Neural progenitor cell (in vitro differentiated cells): ENCODE data around the gene TMEM139. TPM values are rescaled to one million over a fixed set of nuclear protein-coding genes. Genes with fewer than 3 reads are reported as not detected.

Source experiments
- DNase-seq: peaks from one replicate; pipeline ENCODE4 v3.0.0-alpha.2; 2016; ENCODE audit warnings: low spot score
- H2AFZ ChIP-seq: fragments of 200-600 bp; sonication (generic); replicated peaks from 2 replicates; pipeline ENCODE4 v1.6.1; 2016; ENCODE audit warnings: antibody characterized with exemption
- H3F3A ChIP-seq: fragments of 200-600 bp; sonication (generic); 2 replicates; pipeline ENCODE4 v1.6.1; 2016; ENCODE audit warnings: antibody characterized with exemption, low read depth
- H3K27ac ChIP-seq: fragments of 200-600 bp; sonication (generic); 2 replicates; pipeline ENCODE4 v1.5.1; 2016; ENCODE audit warnings: mild to moderate bottlenecking
- H3K27me3 ChIP-seq: fragments of 200-600 bp; sonication (generic); 2 replicates; pipeline ENCODE4 v1.6.1; 2016; ENCODE audit warnings: mild to moderate bottlenecking, moderate library complexity
- H3K36me3 ChIP-seq: fragments of 200-600 bp; sonication (generic); 2 replicates; pipeline ENCODE4 v1.5.1; 2016
- H3K4me1 ChIP-seq: fragments of 200-600 bp; sonication (generic); 2 replicates; pipeline ENCODE4 v1.6.1; 2016; ENCODE audit warnings: mixed run types
- H3K4me2 ChIP-seq: fragments of 200-600 bp; sonication (generic); 2 replicates; pipeline ENCODE4 v1.6.1; 2016
- H3K4me3 ChIP-seq: fragments of 200-600 bp; sonication (generic); 2 replicates; pipeline ENCODE4 v1.5.1; 2016
- H3K79me2 ChIP-seq: fragments of 200-600 bp; sonication (generic); 2 replicates; pipeline ENCODE4 v1.6.1; 2016; ENCODE audit warnings: low read depth
- H3K9ac ChIP-seq: fragments of 200-600 bp; sonication (generic); 2 replicates; pipeline ENCODE4 v1.6.1; 2016
- H3K9me3 ChIP-seq: fragments of 200-600 bp; sonication (generic); 2 replicates; pipeline ENCODE4 v1.5.1; 2016; ENCODE audit warnings: low read depth
- H4K20me1 ChIP-seq: fragments of 200-600 bp; sonication (generic); 2 replicates; pipeline ENCODE4 v1.6.1; 2016; ENCODE audit warnings: low read depth
- H3K27ac Mint-ChIP-seq: 3 replicates; pipeline ENCODE4 v1.8.0; 2021; ENCODE audit warnings: mixed read lengths
- H3K27me3 Mint-ChIP-seq: 2 replicates; pipeline ENCODE4 v1.8.0; 2022; ENCODE audit warnings: low read depth, mild to moderate bottlenecking, inconsistent platforms, moderate library complexity, mixed read lengths; ENCODE audit not compliant: insufficient read depth
- H3K36me3 Mint-ChIP-seq: 3 replicates; pipeline ENCODE4 v1.8.0; 2021; ENCODE audit warnings: mixed read lengths
- H3K4me1 Mint-ChIP-seq: 3 replicates; pipeline ENCODE4 v1.8.0; 2021; ENCODE audit warnings: mixed read lengths
- H3K4me3 Mint-ChIP-seq: 3 replicates; pipeline ENCODE4 v1.8.0; 2021; ENCODE audit warnings: mild to moderate bottlenecking, moderate library complexity, mixed read lengths
- H3K9me3 Mint-ChIP-seq: 3 replicates; pipeline ENCODE4 v1.8.0; 2020; ENCODE audit warnings: mixed read lengths
- EZH2 ChIP-seq: fragments of 200-600 bp; sonication (generic); IDR thresholded peaks from 2 replicates; pipeline ENCODE4 v1.6.1; 2017; ENCODE audit warnings: antibody characterized with exemption, mild to moderate bottlenecking, moderate library complexity
- EZH2phosphoT487 ChIP-seq: fragments of 200-600 bp; sonication (generic); IDR thresholded peaks from 2 replicates; pipeline ENCODE4 v1.6.1; 2017; ENCODE audit warnings: antibody characterized with exemption
- total RNA-seq: library from RNA; depleted of rRNA; stranded (reverse); fragments of >200 nt; gene quantifications from 2 replicates; pipeline ENCODE4 v1.2.3, GENCODE V29; 2015; ENCODE audit warnings: low replicate concordance
- TF ChIP-seq, protein P1 (sequence below): fragments of 200-600 bp; sonication (generic); IDR thresholded peaks from 2 replicates; pipeline ENCODE4 v1.5.1; 2017; ENCODE audit warnings: antibody characterized with exemption, mild to moderate bottlenecking

The TMEM139 gene
- total RNA-seq, 1 donor from 2014 or later: 0.94 TPM

DNA sequence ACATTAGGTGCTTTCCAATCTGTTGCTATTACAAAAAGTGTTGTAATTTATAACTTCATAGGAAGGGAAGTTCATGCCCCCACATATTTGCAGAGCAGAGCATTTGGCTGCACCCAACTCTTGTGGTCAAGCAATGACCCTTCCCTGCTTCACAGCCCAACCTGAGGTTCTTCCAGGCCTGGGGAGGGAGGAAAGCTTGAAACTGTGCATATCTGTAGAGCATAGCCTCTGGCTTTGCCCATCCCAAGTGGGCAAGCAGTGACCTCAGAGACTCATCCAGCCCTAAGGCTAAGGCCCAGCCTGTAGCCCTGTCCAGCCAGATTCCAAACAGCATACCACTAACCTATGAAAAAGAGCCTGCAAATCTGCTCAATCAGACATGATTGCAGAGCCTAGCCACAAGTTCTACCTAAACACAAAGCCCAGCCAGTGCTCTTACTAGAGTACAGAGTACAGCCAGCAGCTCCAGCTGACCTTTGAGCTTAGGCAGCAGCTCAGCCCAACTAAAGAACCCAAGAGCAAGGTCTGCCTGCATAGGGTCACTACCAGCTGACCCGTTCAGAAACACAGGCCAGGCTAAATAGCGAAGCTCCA is 35.9 kb upstream of the TMEM139 start:
- H3K27ac ChIP-seq: no peak overlapping the region
- no peak overlapping the region for H3K4me3 ChIP-seq
- DNase-seq: no peak
- no peak for TF ChIP-seq EZH2phosphoT487
- TF ChIP-seq, protein P1, sequence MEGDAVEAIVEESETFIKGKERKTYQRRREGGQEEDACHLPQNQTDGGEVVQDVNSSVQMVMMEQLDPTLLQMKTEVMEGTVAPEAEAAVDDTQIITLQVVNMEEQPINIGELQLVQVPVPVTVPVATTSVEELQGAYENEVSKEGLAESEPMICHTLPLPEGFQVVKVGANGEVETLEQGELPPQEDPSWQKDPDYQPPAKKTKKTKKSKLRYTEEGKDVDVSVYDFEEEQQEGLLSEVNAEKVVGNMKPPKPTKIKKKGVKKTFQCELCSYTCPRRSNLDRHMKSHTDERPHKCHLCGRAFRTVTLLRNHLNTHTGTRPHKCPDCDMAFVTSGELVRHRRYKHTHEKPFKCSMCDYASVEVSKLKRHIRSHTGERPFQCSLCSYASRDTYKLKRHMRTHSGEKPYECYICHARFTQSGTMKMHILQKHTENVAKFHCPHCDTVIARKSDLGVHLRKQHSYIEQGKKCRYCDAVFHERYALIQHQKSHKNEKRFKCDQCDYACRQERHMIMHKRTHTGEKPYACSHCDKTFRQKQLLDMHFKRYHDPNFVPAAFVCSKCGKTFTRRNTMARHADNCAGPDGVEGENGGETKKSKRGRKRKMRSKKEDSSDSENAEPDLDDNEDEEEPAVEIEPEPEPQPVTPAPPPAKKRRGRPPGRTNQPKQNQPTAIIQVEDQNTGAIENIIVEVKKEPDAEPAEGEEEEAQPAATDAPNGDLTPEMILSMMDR: no peak
- no peak for TF ChIP-seq EZH2
- no peaks in the 10 kb centered on the region for H3K79me2 ChIP-seq
- no peaks in the 10 kb centered on the region for H3F3A ChIP-seq
- no peak overlapping the region for H3K4me2 ChIP-seq
- H3K9me3 ChIP-seq: no peaks in the 10 kb centered on the region
- Mint-ChIP-seq H3K27me3 (no peaks in the 10 kb centered on the region), H3K4me3 (no peak overlapping the region), H3K27ac (no peak overlapping the region), H3K36me3 (no peaks in the 10 kb centered on the region), H3K9me3 (peaks cover 12% of the 10 kb centered on the region), H3K4me1 (peaks cover 2% of the 10 kb centered on the region)
- H2AFZ ChIP-seq: no peak overlapping the region
- no peaks in the 10 kb centered on the region for H3K4me1 ChIP-seq
- no peaks in the 10 kb centered on the region for H4K20me1 ChIP-seq
- H3K36me3 ChIP-seq: no peaks in the 10 kb centered on the region
- no peak overlapping the region for H3K9ac ChIP-seq
- peaks cover 25% of the 10 kb centered on the region for H3K27me3 ChIP-seq

DNA sequence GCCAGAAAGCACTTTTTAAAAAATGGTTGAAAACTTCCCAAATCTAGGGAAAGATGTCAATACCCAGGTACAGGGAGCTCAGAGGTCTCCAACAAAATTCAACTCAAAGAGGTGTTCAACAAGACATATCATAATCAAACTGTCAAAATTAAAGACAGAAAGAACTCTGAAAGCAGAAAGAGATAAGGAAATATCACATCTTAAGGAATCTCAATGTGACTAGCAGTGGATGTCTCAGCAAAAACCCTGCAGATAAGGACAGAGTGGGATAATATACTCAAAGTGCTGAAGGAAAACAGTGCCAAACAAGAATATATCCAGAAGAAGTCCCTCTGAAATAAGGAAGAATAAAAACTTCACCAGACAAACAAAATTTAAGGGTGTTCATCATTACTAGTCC is 34.6 kb upstream of the TMEM139 start:
- no peak overlapping the region for H3K4me3 ChIP-seq
- peaks cover 14% of the 10 kb centered on the region for H3K27me3 ChIP-seq
- TF ChIP-seq, protein P1: no peak
- TF ChIP-seq EZH2: no peak
- Mint-ChIP-seq H3K36me3 (no peaks in the 10 kb centered on the region), H3K27me3 (no peaks in the 10 kb centered on the region), H3K9me3 (peaks cover 16% of the 10 kb centered on the region), H3K4me3 (no peak overlapping the region), H3K4me1 (no peaks in the 10 kb centered on the region), H3K27ac (no peak overlapping the region)
- no peak overlapping the region for H2AFZ ChIP-seq
- no peaks in the 10 kb centered on the region for H3K9me3 ChIP-seq
- no peaks in the 10 kb centered on the region for H3F3A ChIP-seq
- no peak for DNase-seq
- H3K79me2 ChIP-seq: no peaks in the 10 kb centered on the region
- no peak overlapping the region for H3K4me2 ChIP-seq
- H3K36me3 ChIP-seq: no peaks in the 10 kb centered on the region
- no peaks in the 10 kb centered on the region for H3K4me1 ChIP-seq
- no peak overlapping the region for H3K27ac ChIP-seq
- H3K9ac ChIP-seq: no peak overlapping the region
- no peaks in the 10 kb centered on the region for H4K20me1 ChIP-seq

DNA sequence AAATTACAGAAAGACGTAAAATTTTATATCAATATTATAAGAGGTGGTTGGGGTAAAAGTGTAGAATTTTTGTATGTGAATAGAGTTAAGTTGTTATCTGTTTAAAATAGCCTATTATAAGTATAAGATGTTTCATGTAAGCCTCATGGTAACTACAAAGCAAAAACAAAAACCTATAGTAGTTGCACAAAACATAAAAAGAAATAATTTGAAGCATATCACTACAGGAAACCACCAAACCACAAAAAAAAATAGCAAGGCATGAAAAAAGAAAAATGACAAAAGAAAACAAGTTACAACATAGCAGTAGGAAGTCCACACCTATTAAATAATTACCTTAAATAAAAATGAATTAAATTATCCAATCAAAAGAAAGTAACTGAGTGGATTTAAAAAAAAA is 33.9 kb upstream of the TMEM139 start:
- Histone ChIP-seq H3F3A (no peaks in the 10 kb centered on the region), H2AFZ (no peak overlapping the region), H3K4me3 (no peak overlapping the region), H3K4me1 (no peaks in the 10 kb centered on the region), H3K27ac (no peak overlapping the region), H3K9ac (no peak overlapping the region), H3K4me2 (no peak overlapping the region), H4K20me1 (no peaks in the 10 kb centered on the region), H3K36me3 (no peaks in the 10 kb centered on the region), H3K79me2 (no peaks in the 10 kb centered on the region), H3K27me3 (peaks cover 14% of the 10 kb centered on the region), H3K9me3 (no peaks in the 10 kb centered on the region)
- DNase-seq: no peak
- Mint-ChIP-seq H3K27ac (no peak overlapping the region), H3K36me3 (no peaks in the 10 kb centered on the region), H3K4me3 (no peak overlapping the region), H3K4me1 (no peaks in the 10 kb centered on the region), H3K9me3 (peaks cover 16% of the 10 kb centered on the region), H3K27me3 (no peaks in the 10 kb centered on the region)
- TF ChIP-seq EZH2 (no peak), EZH2phosphoT487 (no peak)
- TF ChIP-seq, protein P1: no peak
